ENCODE data around the gene MVB12B. TPM values are rescaled to one million over a fixed set of nuclear protein-coding genes. Genes with fewer than 3 reads are reported as not detected.

MVB12B gene
- total and polyA plus RNA-seq, 2 of the 8 experiments (the other 6 are each of a cell fraction or from before 2014, with no cell fraction given) = 2.6 to 5.0 TPM

- TF ChIP-seq CHD7 (IDR thresholded peaks at IDR 0.05; ENCODE audit: insufficient replicate concordance, low read length) = no peak
- TF ChIP-seq BCL11A (IDR thresholded peaks at IDR 0.05; ENCODE audit: low read depth in 2 of 2, low read length in 2 of 2) = no peak
- TF ChIP-seq CREB1 (IDR thresholded peaks at IDR 0.05) = no peak
- no peak for TF ChIP-seq ATF3 (IDR thresholded peaks at IDR 0.05; ENCODE audit: insufficient read depth, low read depth, low read length)
- TF ChIP-seq RAD21 (IDR thresholded peaks at IDR 0.05 in 1 of 2, conservative IDR thresholded peaks at IDR 0.05 in 1 of 2; ENCODE audit: low read depth in 2 of 2, low read length in 2 of 2) = no peak
- TF ChIP-seq SIN3A (conservative IDR thresholded peaks at IDR 0.05 in 1 of 2, IDR thresholded peaks at IDR 0.05 in 1 of 2; ENCODE audit: low read depth in 1 of 2, low read length in 2 of 2) = no peak
- TF ChIP-seq RNF2 (IDR thresholded peaks at IDR 0.05; ENCODE audit: borderline replicate concordance, low read depth, low read length, missing control alignments, poor library complexity, severe bottlenecking) = no peak
Observed at GRCh38 chr9:126438741-126439401, 112.2 kb downstream of the MVB12B start (continued).
